ENCODE data around the gene EFNA4. TPM values are rescaled to one million over a fixed set of nuclear protein-coding genes. Genes with fewer than 3 reads are reported as not detected.

EFNA4 gene
- total and polyA plus RNA-seq, 9 of the 15 experiments (the other 6 are each of a cell fraction or from before 2014, with no cell fraction given), result 0.68 to 7.4 (median 6.1) TPM

GRCh38 chr1:155017041-155017945 lies 46.2 kb upstream of the EFNA4 start (continued):
- TF ChIP-seq, protein P1, sequence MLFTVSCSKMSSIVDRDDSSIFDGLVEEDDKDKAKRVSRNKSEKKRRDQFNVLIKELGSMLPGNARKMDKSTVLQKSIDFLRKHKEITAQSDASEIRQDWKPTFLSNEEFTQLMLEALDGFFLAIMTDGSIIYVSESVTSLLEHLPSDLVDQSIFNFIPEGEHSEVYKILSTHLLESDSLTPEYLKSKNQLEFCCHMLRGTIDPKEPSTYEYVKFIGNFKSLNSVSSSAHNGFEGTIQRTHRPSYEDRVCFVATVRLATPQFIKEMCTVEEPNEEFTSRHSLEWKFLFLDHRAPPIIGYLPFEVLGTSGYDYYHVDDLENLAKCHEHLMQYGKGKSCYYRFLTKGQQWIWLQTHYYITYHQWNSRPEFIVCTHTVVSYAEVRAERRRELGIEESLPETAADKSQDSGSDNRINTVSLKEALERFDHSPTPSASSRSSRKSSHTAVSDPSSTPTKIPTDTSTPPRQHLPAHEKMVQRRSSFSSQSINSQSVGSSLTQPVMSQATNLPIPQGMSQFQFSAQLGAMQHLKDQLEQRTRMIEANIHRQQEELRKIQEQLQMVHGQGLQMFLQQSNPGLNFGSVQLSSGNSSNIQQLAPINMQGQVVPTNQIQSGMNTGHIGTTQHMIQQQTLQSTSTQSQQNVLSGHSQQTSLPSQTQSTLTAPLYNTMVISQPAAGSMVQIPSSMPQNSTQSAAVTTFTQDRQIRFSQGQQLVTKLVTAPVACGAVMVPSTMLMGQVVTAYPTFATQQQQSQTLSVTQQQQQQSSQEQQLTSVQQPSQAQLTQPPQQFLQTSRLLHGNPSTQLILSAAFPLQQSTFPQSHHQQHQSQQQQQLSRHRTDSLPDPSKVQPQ (CRISPR knock-in tag; IDR thresholded peaks at IDR 0.05; ENCODE audit: borderline replicate concordance), result no peak
- TF ChIP-seq STAT5A (IDR thresholded peaks at IDR 0.05; ENCODE audit: borderline replicate concordance, low read length) (no peak), RAD51 (IDR thresholded peaks at IDR 0.05; ENCODE audit: borderline replicate concordance, low read depth) (no peak), CREB3 (tag; conservative IDR thresholded peaks at IDR 0.05; ENCODE audit: low read depth) (no peak), GMEB1 (CRISPR knock-in tag; IDR thresholded peaks at IDR 0.05) (no peak; the same call in 1 of the 2 replicates), SLC30A9 (CRISPR knock-in tag; IDR thresholded peaks at IDR 0.05) (no peak), OTX1 (CRISPR knock-in tag; IDR thresholded peaks at IDR 0.05) (peak; percentile 67; the same call in 1 of the 2 replicates), ZNF253 (CRISPR knock-in tag; conservative IDR thresholded peaks at IDR 0.05) (no peak), ZNF717 (CRISPR knock-in tag; IDR thresholded peaks at IDR 0.05) (no peak), FOXA3 (CRISPR knock-in tag; conservative IDR thresholded peaks at IDR 0.05 in 1 of 2, IDR thresholded peaks at IDR 0.05 in 1 of 2) (no peak; a peak in 1 of 4 replicates), ZNF134 (CRISPR knock-in tag; conservative IDR thresholded peaks at IDR 0.05) (no peak), ZNF143 (CRISPR knock-in tag; IDR thresholded peaks at IDR 0.05) (no peak), VEZF1 (CRISPR knock-in tag; IDR thresholded peaks at IDR 0.05) (peak; percentile 86)
- TF ChIP-seq, protein P2, sequence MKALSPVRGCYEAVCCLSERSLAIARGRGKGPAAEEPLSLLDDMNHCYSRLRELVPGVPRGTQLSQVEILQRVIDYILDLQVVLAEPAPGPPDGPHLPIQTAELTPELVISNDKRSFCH (CRISPR knock-in tag; IDR thresholded peaks at IDR 0.05), result no peak
- TF ChIP-seq, protein P2 (tag; IDR thresholded peaks at IDR 0.05), result peak; percentile 90; the same call in 1 of the 2 replicates
- TF ChIP-seq, protein P3, sequence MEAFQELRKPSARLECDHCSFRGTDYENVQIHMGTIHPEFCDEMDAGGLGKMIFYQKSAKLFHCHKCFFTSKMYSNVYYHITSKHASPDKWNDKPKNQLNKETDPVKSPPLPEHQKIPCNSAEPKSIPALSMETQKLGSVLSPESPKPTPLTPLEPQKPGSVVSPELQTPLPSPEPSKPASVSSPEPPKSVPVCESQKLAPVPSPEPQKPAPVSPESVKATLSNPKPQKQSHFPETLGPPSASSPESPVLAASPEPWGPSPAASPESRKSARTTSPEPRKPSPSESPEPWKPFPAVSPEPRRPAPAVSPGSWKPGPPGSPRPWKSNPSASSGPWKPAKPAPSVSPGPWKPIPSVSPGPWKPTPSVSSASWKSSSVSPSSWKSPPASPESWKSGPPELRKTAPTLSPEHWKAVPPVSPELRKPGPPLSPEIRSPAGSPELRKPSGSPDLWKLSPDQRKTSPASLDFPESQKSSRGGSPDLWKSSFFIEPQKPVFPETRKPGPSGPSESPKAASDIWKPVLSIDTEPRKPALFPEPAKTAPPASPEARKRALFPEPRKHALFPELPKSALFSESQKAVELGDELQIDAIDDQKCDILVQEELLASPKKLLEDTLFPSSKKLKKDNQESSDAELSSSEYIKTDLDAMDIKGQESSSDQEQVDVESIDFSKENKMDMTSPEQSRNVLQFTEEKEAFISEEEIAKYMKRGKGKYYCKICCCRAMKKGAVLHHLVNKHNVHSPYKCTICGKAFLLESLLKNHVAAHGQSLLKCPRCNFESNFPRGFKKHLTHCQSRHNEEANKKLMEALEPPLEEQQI (IDR thresholded peaks at IDR 0.05), result no peak

All from K562 (cell line).